ENCODE data around the gene KIAA1328.

The KIAA1328 gene

GRCh38 chr18:37261988-37262387 lies 433.1 kb downstream of the KIAA1328 start:
- no peak overlapping the region for H3K4me2 ChIP-seq (ENCODE audit: low read depth, low read length, poor library complexity, severe bottlenecking)
- H2AFZ ChIP-seq (ENCODE audit: low read depth, low read length, severe bottlenecking), result no peak overlapping the region
- no peak overlapping the region for H3K4me3 ChIP-seq (ENCODE audit: insufficient read depth, low read length, poor library complexity, severe bottlenecking)
- no peaks in the 10 kb centered on the region for H3K27me3 ChIP-seq (ENCODE audit: low read length)
- TF ChIP-seq CTCF (IDR thresholded peaks at IDR 0.05; ENCODE audit: insufficient read depth, low read length, poor library complexity, severe bottlenecking) (no peak), EZH2phosphoT487 (conservative IDR thresholded peaks at IDR 0.05; ENCODE audit: low read length) (no peak)
- no peaks in the 10 kb centered on the region for H4K20me1 ChIP-seq (ENCODE audit: low read depth, low read length)
- no peak overlapping the region for H3K27ac ChIP-seq (ENCODE audit: low read depth, low read length)
- no peaks in the 10 kb centered on the region for H3K79me2 ChIP-seq (ENCODE audit: insufficient read depth, low read length)
- H3K36me3 ChIP-seq (ENCODE audit: low read length), result no peaks in the 10 kb centered on the region
- no peaks in the 10 kb centered on the region for H3F3A ChIP-seq (ENCODE audit: insufficient read depth)
- H3K9me2 ChIP-seq (replicated peaks; ENCODE audit: insufficient read depth, low read length), result no peaks in the 10 kb centered on the region
- H3K9ac ChIP-seq (ENCODE audit: low read length), result no peak overlapping the region
- H3K9me3 ChIP-seq (ENCODE audit: insufficient read depth, low read length), result no peaks in the 10 kb centered on the region

- no peaks in the 10 kb centered on the region for H3K9me3 ChIP-seq (ENCODE audit: insufficient read depth, low read length)
- no peaks in the 10 kb centered on the region for H3K9me2 ChIP-seq (replicated peaks; ENCODE audit: insufficient read depth, low read length)
- H3K27me3 ChIP-seq (ENCODE audit: low read length), result no peaks in the 10 kb centered on the region
- H3K4me3 ChIP-seq (ENCODE audit: insufficient read depth, low read length, poor library complexity, severe bottlenecking), result no peak overlapping the region
- no peaks in the 10 kb centered on the region for H3F3A ChIP-seq (ENCODE audit: insufficient read depth)
- no peak overlapping the region for H3K27ac ChIP-seq (ENCODE audit: low read depth, low read length)
- H3K4me2 ChIP-seq (ENCODE audit: low read depth, low read length, poor library complexity, severe bottlenecking), result no peak overlapping the region
- no peak for TF ChIP-seq EZH2phosphoT487 (conservative IDR thresholded peaks at IDR 0.05; ENCODE audit: low read length)
- TF ChIP-seq CTCF (IDR thresholded peaks at IDR 0.05; ENCODE audit: insufficient read depth, low read length, poor library complexity, severe bottlenecking), result no peak
- H2AFZ ChIP-seq (ENCODE audit: low read depth, low read length, severe bottlenecking), result no peak overlapping the region
- H3K9ac ChIP-seq (ENCODE audit: low read length), result no peak overlapping the region
- no peaks in the 10 kb centered on the region for H3K36me3 ChIP-seq (ENCODE audit: low read length)
- H4K20me1 ChIP-seq (ENCODE audit: low read depth, low read length), result no peaks in the 10 kb centered on the region
- no peaks in the 10 kb centered on the region for H3K79me2 ChIP-seq (ENCODE audit: insufficient read depth, low read length)
These were observed 436.0 kb downstream of the KIAA1328 start for GRCh38 chr18:37264956-37265355.

- H3K9me2 ChIP-seq (replicated peaks; ENCODE audit: insufficient read depth, low read length), result no peaks in the 10 kb centered on the region
- no peaks in the 10 kb centered on the region for H3K9me3 ChIP-seq (ENCODE audit: insufficient read depth, low read length)
- no peak overlapping the region for H3K4me3 ChIP-seq (ENCODE audit: insufficient read depth, low read length, poor library complexity, severe bottlenecking)
- H2AFZ ChIP-seq (ENCODE audit: low read depth, low read length, severe bottlenecking), result no peak overlapping the region
- no peaks in the 10 kb centered on the region for H3K36me3 ChIP-seq (ENCODE audit: low read length)
- H3K27ac ChIP-seq (ENCODE audit: low read depth, low read length), result no peak overlapping the region
- no peak for TF ChIP-seq EZH2phosphoT487 (conservative IDR thresholded peaks at IDR 0.05; ENCODE audit: low read length)
- TF ChIP-seq CTCF (IDR thresholded peaks at IDR 0.05; ENCODE audit: insufficient read depth, low read length, poor library complexity, severe bottlenecking), result no peak
- no peaks in the 10 kb centered on the region for H4K20me1 ChIP-seq (ENCODE audit: low read depth, low read length)
- no peaks in the 10 kb centered on the region for H3K79me2 ChIP-seq (ENCODE audit: insufficient read depth, low read length)
- no peak overlapping the region for H3K4me2 ChIP-seq (ENCODE audit: low read depth, low read length, poor library complexity, severe bottlenecking)
- no peaks in the 10 kb centered on the region for H3K27me3 ChIP-seq (ENCODE audit: low read length)
- H3K9ac ChIP-seq (ENCODE audit: low read length), result no peak overlapping the region
- no peaks in the 10 kb centered on the region for H3F3A ChIP-seq (ENCODE audit: insufficient read depth)
These were observed 436.5 kb downstream of the KIAA1328 start for GRCh38 chr18:37265382-37265781.
